HEK293 (cell line): ENCODE measurements around the gene SERGEF.

Experiments
- CTCF ChIA-PET: fragments of 350-600 bp; formaldehyde crosslinking; extraction: SDS; loops from one replicate; lab custom pipeline; 2021; ENCODE audit warnings: antibody characterized with exemption; lab: Yijun Ruan, JAX
- POLR2A ChIA-PET: fragments of 300-600 bp; formaldehyde crosslinking; extraction: SDS; loops from one replicate; lab custom pipeline; 2020; ENCODE audit warnings: antibody characterized with exemption, inconsistent platforms; lab: Yijun Ruan, JAX
- H3K27ac ChIP-seq: fragments of 200-500 bp; sonication (Bioruptor generic); 2 replicates; pipeline ENCODE4 v1.5.1; 2014; ENCODE audit warnings: low read depth, low read length, control low read depth, inconsistent platforms; ENCODE audit errors: extremely low read depth
- H3K36me3 ChIP-seq, 2 experiments: fragments of 200-500 bp in 1 of 2; sonication (Bioruptor generic) in 1 of 2; 1 replicate in 1 of 2; 2 replicates in 1 of 2; pipeline ENCODE4 v1.5.1; 2014 to 2017; ENCODE audit warnings: inconsistent platforms in 2 of 2, low read length in 2 of 2; ENCODE audit not compliant: control insufficient read depth in 2 of 2, insufficient read depth in 1 of 2
- H3K4me1 ChIP-seq: fragments of 200-500 bp; sonication (Bioruptor generic); 2 replicates; pipeline ENCODE4 v1.5.1; 2014; ENCODE audit warnings: mild to moderate bottlenecking, low read length, inconsistent platforms; ENCODE audit not compliant: control insufficient read depth, insufficient read depth
- H3K4me3 ChIP-seq: 2 replicates; pipeline ENCODE4 v1.5.1; 2011; ENCODE audit warnings: low read depth, mild to moderate bottlenecking, control low read depth, low read length, moderate library complexity
- H3K9me3 ChIP-seq: fragments of 200-500 bp; sonication (Bioruptor generic); 2 replicates; pipeline ENCODE4 v1.5.1; 2014; ENCODE audit warnings: low read depth, low read length, inconsistent platforms; ENCODE audit not compliant: control insufficient read depth, insufficient read depth
- BCL11B ChIP-seq: fragments of 450-650 bp; formaldehyde crosslinking; IDR thresholded peaks from 2 replicates; pipeline ENCODE4 v1.5.1; 2016; ENCODE audit warnings: low read depth, missing biosample characterization, missing genetic modification characterization
- GLIS1 ChIP-seq: fragments of 450-650 bp; formaldehyde crosslinking; IDR thresholded peaks from 2 replicates; pipeline ENCODE4 v1.5.1; 2016; ENCODE audit warnings: missing biosample characterization, missing genetic modification characterization
- HOXC10 ChIP-seq: sonication (generic); formaldehyde crosslinking; IDR thresholded peaks from 2 replicates; pipeline ENCODE4 v1.8.1; 2023; ENCODE audit warnings: mild to moderate bottlenecking, missing genetic modification reagents
- KLF9 ChIP-seq: fragments of 450-650 bp; formaldehyde crosslinking; IDR thresholded peaks from 2 replicates; pipeline ENCODE4 v1.5.1; 2016; ENCODE audit warnings: missing biosample characterization, missing genetic modification characterization, low read depth
- SP2 ChIP-seq: fragments of 450-650 bp; formaldehyde crosslinking; IDR thresholded peaks from 2 replicates; pipeline ENCODE4 v1.5.1; 2016; ENCODE audit warnings: missing biosample characterization, missing genetic modification characterization
- ZBTB1 ChIP-seq: fragments of 450-650 bp; formaldehyde crosslinking; IDR thresholded peaks from 2 replicates; pipeline ENCODE4 v1.5.1; 2016; ENCODE audit warnings: missing biosample characterization, missing genetic modification characterization
- ZBTB7A ChIP-seq: fragments of 450-650 bp; formaldehyde crosslinking; IDR thresholded peaks from 2 replicates; pipeline ENCODE4 v1.5.1; 2016; ENCODE audit warnings: low read depth, missing biosample characterization, missing genetic modification characterization
- ZNF10 ChIP-seq: fragments of 450-650 bp; formaldehyde crosslinking; IDR thresholded peaks from 2 replicates; pipeline ENCODE4 v1.5.1; 2017; ENCODE audit warnings: missing biosample characterization, missing genetic modification characterization
- ZNF324 ChIP-seq: fragments of 450-650 bp; formaldehyde crosslinking; IDR thresholded peaks from 2 replicates; pipeline ENCODE4 v1.5.1; 2016; ENCODE audit warnings: missing biosample characterization, missing genetic modification characterization
- ZNF426 ChIP-seq: fragments of 450-650 bp; formaldehyde crosslinking; IDR thresholded peaks from 2 replicates; pipeline ENCODE4 v1.5.1; 2017; ENCODE audit warnings: missing biosample characterization, missing genetic modification characterization, mild to moderate bottlenecking, inconsistent platforms, moderate library complexity
- ZNF433 ChIP-seq: fragments of 450-650 bp; formaldehyde crosslinking; IDR thresholded peaks from 2 replicates; pipeline ENCODE4 v1.5.1; 2016; ENCODE audit warnings: missing biosample characterization, missing genetic modification characterization, low read depth
- ZNF530 ChIP-seq: fragments of 450-650 bp; formaldehyde crosslinking; IDR thresholded peaks from 2 replicates; pipeline ENCODE4 v1.5.1; 2016; ENCODE audit warnings: low read depth, missing biosample characterization, missing genetic modification characterization
- ZNF560 ChIP-seq: fragments of 450-650 bp; formaldehyde crosslinking; IDR thresholded peaks from 2 replicates; pipeline ENCODE4 v1.5.1; 2017; ENCODE audit warnings: missing biosample characterization, missing genetic modification characterization, borderline replicate concordance
- ZNF561 ChIP-seq: fragments of 450-650 bp; IDR thresholded peaks from 2 replicates; pipeline ENCODE4 v1.5.1; 2018; ENCODE audit warnings: missing biosample characterization, missing genetic modification characterization, borderline replicate concordance
- ZNF596 ChIP-seq: fragments of 450-650 bp; IDR thresholded peaks from 2 replicates; pipeline ENCODE4 v1.5.0; 2018; ENCODE audit warnings: missing biosample characterization, mild to moderate bottlenecking, missing genetic modification characterization, moderate library complexity
- ZNF623 ChIP-seq: fragments of 450-650 bp; formaldehyde crosslinking; IDR thresholded peaks from 2 replicates; pipeline ENCODE4 v1.5.1; 2016; ENCODE audit warnings: missing biosample characterization, missing genetic modification characterization
- ZNF664 ChIP-seq: fragments of 450-650 bp; formaldehyde crosslinking; IDR thresholded peaks from 2 replicates; pipeline ENCODE4 v1.5.1; 2016; ENCODE audit warnings: missing biosample characterization, missing genetic modification characterization
- ZNF701 ChIP-seq: fragments of 450-650 bp; formaldehyde crosslinking; IDR thresholded peaks from 2 replicates; pipeline ENCODE4 v1.5.1; 2016; ENCODE audit warnings: missing biosample characterization, missing genetic modification characterization
- ZNF747 ChIP-seq: fragments of 450-650 bp; formaldehyde crosslinking; IDR thresholded peaks from 2 replicates; pipeline ENCODE4 v1.5.1; 2016; ENCODE audit warnings: missing biosample characterization, missing genetic modification characterization
- ZSCAN30 ChIP-seq: fragments of 450-650 bp; IDR thresholded peaks from 2 replicates; pipeline ENCODE4 v1.5.1; 2018; ENCODE audit warnings: missing biosample characterization, mild to moderate bottlenecking, missing genetic modification characterization, moderate library complexity
- TF ChIP-seq, protein P1 (sequence below): fragments of 450-650 bp; formaldehyde crosslinking; IDR thresholded peaks from 2 replicates; pipeline ENCODE4 v1.5.1; 2016; ENCODE audit warnings: missing biosample characterization, missing genetic modification characterization
- TF ChIP-seq, protein P2 (sequence below): fragments of 450-650 bp; formaldehyde crosslinking; IDR thresholded peaks from 2 replicates; pipeline ENCODE4 v1.5.1; 2016; ENCODE audit warnings: missing biosample characterization, missing genetic modification characterization

Gene SERGEF

GRCh38 chr11:17771841-17772401, 240.9 kb downstream of the SERGEF start:
- Histone ChIP-seq H3K4me3 (no peak overlapping the region), H3K4me1 (no peaks in the 10 kb centered on the region), H3K27ac (no peak overlapping the region), H3K9me3 (no peaks in the 10 kb centered on the region), H3K36me3 (no peaks in the 10 kb centered on the region)
- TF ChIP-seq BCL11B (tag by site-specific recombination) (no peak), ZNF596 (no peak), ZSCAN30 (no peak), ZBTB1 (no peak), ZNF664 (tag by site-specific recombination) (no peak), GLIS1 (tag by site-specific recombination) (no peak), ZNF747 (tag by site-specific recombination) (no peak), ZBTB7A (tag by site-specific recombination) (no peak), HOXC10 (CRISPR knock-in tag) (no peak), ZNF426 (tag by site-specific recombination) (no peak), ZNF623 (tag by site-specific recombination) (no peak), SP2 (tag by site-specific recombination) (no peak), ZNF561 (tag by site-specific recombination) (no peak), ZNF530 (no peak), KLF9 (tag by site-specific recombination) (no peak), ZNF324 (tag by site-specific recombination) (no peak)
- TF ChIP-seq, protein P1, sequence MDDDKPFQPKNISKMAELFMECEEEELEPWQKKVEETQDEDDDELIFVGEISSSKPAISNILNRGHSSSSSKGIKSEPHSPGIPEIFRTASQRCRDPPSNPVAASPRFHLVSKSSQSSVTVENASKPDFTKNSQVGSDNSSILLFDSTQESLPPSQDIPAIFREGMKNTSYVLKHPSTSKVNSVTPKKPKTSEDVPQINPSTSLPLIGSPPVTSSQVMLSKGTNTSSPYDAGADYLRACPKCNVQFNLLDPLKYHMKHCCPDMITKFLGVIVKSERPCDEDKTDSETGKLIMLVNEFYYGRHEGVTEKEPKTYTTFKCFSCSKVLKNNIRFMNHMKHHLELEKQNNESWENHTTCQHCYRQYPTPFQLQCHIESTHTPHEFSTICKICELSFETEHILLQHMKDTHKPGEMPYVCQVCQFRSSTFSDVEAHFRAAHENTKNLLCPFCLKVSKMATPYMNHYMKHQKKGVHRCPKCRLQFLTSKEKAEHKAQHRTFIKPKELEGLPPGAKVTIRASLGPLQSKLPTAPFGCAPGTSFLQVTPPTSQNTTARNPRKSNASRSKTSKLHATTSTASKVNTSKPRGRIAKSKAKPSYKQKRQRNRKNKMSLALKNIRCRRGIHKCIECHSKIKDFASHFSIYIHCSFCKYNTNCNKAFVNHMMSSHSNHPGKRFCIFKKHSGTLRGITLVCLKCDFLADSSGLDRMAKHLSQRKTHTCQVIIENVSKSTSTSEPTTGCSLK (tag by site-specific recombination) = no peak
- ChIA-PET CTCF (interaction anchor here (1.1 to 2.2 kb wide), 3 partner anchors 11 to 41 kb away, joined by 4 to 9 read pairs (median 5); no protein-coding TSS in a partner anchor), POLR2A (no interaction called here)

DNA sequence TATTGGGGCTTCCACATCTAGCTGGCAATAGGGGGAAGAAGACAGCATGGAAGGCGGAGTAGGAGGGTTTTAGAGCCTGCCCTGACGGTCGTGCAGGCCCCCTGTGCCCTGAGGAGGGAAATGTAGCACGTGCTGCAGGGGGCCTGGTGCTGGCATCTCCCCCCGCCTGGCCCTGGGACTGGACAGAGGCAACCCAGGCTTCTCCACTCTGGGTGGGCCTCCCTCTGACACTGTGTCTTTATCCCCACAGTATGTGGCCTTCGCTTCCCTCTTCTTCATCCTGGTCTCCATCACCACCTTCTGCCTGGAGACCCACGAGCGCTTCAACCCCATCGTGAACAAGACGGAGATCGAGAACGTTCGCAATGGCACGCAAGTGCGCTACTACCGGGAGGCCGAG, 241.4 kb downstream of the SERGEF start:
- Histone ChIP-seq H3K4me1 (no peaks in the 10 kb centered on the region), H3K9me3 (no peaks in the 10 kb centered on the region), H3K36me3 (no peaks in the 10 kb centered on the region), H3K4me3 (no peak overlapping the region), H3K27ac (no peak overlapping the region)
- POLR2A ChIA-PET = no interaction called here
- TF ChIP-seq ZNF701 (no peak), HOXC10 (CRISPR knock-in tag) (no peak), ZNF560 (tag by site-specific recombination) (no peak), ZNF433 (tag by site-specific recombination) (no peak), ZNF10 (tag by site-specific recombination) (no peak)
- TF ChIP-seq, protein P2, sequence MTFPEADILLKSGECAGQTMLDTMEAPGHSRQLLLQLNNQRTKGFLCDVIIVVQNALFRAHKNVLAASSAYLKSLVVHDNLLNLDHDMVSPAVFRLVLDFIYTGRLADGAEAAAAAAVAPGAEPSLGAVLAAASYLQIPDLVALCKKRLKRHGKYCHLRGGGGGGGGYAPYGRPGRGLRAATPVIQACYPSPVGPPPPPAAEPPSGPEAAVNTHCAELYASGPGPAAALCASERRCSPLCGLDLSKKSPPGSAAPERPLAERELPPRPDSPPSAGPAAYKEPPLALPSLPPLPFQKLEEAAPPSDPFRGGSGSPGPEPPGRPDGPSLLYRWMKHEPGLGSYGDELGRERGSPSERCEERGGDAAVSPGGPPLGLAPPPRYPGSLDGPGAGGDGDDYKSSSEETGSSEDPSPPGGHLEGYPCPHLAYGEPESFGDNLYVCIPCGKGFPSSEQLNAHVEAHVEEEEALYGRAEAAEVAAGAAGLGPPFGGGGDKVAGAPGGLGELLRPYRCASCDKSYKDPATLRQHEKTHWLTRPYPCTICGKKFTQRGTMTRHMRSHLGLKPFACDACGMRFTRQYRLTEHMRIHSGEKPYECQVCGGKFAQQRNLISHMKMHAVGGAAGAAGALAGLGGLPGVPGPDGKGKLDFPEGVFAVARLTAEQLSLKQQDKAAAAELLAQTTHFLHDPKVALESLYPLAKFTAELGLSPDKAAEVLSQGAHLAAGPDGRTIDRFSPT (tag by site-specific recombination) = no peak
- CTCF ChIA-PET = interaction anchor here (1.2 to 3.9 kb wide), 3 partner anchors 13 to 202 kb away, joined by 4 to 15 read pairs (median 9); no protein-coding TSS in a partner anchor
